GM12864 (cell line): ENCODE measurements around the gene BABAM1.

Source experiments
- DNase-seq: peaks from one replicate; pipeline ENCODE4 v3.0.0-alpha.2; 2011; ENCODE audit warnings: low read depth
- H3K4me3 ChIP-seq: 2 replicates; pipeline ENCODE4 v1.5.1; 2011; ENCODE audit warnings: mild to moderate bottlenecking, low read depth, low read length, control low read depth
- CTCF ChIP-seq: IDR thresholded peaks from 2 replicates; pipeline ENCODE4 v1.5.1; 2011; ENCODE audit warnings: low read depth, mild to moderate bottlenecking, moderate library complexity, low read length, control low read depth, inconsistent platforms; ENCODE audit errors: missing control alignments

Gene BABAM1

DNA sequence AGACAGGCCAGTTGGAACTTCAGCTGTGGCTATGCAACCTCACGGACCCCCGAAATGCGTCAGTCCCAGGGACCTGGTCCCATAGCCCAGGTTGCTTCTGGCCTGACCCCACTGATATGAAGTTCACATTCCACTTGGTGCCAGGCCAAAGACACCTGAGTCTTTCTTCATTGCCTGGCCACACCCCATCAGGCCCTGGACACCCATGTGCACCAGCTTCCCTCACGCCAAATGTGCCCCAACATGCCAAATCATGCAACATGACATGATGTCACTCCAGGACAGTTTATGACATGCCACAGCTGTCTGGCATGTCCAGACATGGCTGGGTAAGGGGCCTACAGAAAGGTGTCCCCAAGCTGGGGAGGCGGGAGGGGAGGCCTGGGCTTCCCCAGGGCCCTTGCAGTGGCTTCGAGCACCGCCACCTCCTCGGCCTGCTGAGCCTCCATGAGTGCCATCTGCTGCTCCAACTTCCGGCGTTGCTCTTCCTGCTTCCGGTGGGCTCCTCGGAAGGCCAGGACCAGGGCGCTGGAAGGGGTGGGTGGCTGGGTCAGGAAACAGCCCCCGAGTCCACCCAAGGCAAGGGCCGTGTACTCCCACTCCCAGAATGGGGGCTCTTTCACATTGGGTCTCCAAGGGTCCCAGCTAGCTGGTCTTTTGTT is 17.2 kb upstream of the BABAM1 start:
- no peak for DNase-seq
- H3K4me3 ChIP-seq, result no peak overlapping the region
- no peak for TF ChIP-seq CTCF

DNA sequence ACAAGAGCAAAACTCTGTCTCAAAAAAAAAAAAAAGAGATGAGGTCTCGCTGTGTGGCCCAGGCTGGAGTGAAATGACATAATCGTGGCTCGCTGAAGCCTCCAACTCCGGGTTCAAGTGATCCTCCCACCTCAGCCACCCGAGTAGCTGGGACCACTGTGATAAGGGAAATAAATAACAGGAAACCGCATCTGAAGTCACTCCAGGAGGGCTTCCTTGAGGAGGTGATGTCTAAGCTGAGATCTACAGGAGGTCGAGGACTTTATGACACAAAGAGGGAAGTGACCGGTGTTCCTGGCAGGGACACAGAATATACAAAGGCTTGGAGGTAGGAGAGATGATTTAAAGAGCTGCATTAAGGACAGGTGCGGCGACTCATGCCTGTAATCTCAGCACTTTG is 12.6 kb upstream of the BABAM1 start:
- DNase-seq, result no peak
- no peak for TF ChIP-seq CTCF
- H3K4me3 ChIP-seq, result no peak overlapping the region

- DNase-seq, result no peak
- TF ChIP-seq CTCF, result no peak
- no peak overlapping the region for H3K4me3 ChIP-seq
Measured at GRCh38 chr19:17255150-17255621, 12.1 kb upstream of the BABAM1 start.

DNA sequence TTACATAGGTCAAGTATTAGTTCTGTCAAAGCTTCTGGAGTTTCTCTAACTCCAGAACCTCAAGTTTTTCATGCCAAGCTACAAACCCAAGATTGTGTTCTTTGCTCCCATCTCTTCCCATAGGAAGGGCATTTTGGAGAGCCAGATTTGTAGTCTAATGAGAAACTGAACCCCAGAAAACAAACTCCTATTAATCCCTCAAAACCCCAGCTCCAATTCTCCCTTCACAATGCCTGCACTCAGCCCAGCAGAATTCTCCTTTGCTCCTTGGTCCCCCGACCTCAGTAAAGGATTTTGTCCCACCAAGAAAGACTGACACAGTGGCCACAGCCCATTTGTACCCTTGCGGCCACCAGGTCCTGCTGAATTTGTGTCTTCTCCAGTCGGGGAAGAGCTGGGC is 11.1 kb upstream of the BABAM1 start:
- H3K4me3 ChIP-seq, result no peak overlapping the region

DNA sequence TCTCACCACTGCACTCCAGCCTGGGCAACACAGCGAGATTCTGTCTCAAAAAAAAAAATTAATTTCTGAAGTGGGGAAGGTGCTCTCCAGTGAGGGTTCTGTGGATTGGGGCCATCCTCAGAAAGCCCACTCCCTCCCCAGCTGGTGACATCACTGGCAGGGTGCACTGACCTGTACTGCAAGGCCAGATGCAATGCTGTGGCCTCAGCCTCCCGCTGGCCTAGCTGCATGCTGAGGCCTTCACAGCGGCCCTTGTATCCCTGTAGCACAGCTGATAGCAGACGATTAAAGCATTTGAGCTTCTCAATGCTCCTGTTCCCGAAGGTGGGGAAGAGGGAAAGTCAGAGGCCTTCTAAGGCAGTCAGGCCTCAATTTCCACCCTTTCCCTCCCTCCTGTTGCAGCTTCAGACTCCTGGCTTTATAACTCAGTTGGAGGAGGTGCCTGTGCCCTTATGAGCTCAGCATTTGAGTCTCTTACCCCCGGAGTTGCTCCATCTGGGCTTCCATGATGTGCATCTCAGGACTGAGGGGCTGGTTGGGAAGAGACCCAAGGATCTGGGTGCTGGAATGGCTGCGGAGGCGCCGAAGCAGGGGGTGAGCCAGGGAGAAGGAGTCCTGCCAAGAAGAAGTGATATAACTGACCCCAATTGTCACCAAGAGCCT is 8.0 kb upstream of the BABAM1 start:
- TF ChIP-seq CTCF, result no peak
- no peak overlapping the region for H3K4me3 ChIP-seq
- DNase-seq, result no peak

More for the DNA sequence above, 11.1 kb upstream of the BABAM1 start:
- no peak for TF ChIP-seq CTCF
- no peak for DNase-seq

DNA sequence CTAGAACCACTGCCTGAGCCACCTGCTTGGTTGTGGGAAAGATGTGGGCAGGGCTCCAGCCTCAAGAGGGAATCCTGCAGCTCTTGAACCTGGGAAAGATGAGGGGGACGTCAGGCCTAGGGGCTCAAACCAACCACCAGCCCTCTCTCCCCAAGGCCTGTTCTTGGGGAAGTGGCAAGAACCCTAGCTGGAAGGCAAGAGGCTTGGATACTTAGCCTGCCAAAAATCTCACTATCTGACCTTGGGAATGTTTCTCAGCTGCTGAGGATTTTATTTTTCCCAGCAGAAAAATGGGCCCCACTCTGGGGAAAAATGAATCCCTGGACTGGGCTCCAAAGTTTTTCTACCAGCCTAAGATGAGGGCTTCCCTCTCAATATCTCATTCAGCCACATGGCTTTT is 7.3 kb upstream of the BABAM1 start:
- no peak overlapping the region for H3K4me3 ChIP-seq
- TF ChIP-seq CTCF, result no peak
- DNase-seq, result no peak

- TF ChIP-seq CTCF, result peak; percentile 99
- peak; percentile 78 for DNase-seq
- H3K4me3 ChIP-seq, result no peak overlapping the region
Measured at GRCh38 chr19:17260842-17261325, 6.4 kb upstream of the BABAM1 start.
